GM06990 (cell line): ENCODE measurements around the gene TECPR2.
"Not testable (repeated sequence)": the region's sequence is repeated elsewhere in the genome, so short reads cannot be mapped to it uniquely, and the experiment has no call there.

Experiments
- DNase-seq: peaks from one replicate; pipeline ENCODE4 v3.0.0-alpha.2; 2011; ENCODE audit not compliant: insufficient read length; ENCODE audit errors: extremely low read depth
- H3K27me3 ChIP-seq: replicated peaks from 2 replicates; pipeline ENCODE4 v1.6.0; 2011; ENCODE audit warnings: low read length; ENCODE audit not compliant: control insufficient read depth, insufficient read depth
- H3K36me3 ChIP-seq: 2 replicates; pipeline ENCODE4 v1.5.1; 2011; ENCODE audit warnings: low read length; ENCODE audit not compliant: control insufficient read depth, insufficient read depth
- H3K4me3 ChIP-seq: replicated peaks from 2 replicates; pipeline ENCODE4 v1.5.1; 2011; ENCODE audit warnings: low read depth, mild to moderate bottlenecking, control low read depth, low read length
- TF ChIP-seq, protein P1 (sequence below): IDR thresholded peaks from 2 replicates; pipeline ENCODE4 v1.5.1; 2011; ENCODE audit warnings: low read length, control low read depth, mild to moderate bottlenecking, inconsistent platforms; ENCODE audit not compliant: insufficient read depth, poor library complexity, severe bottlenecking

TECPR2 gene

DNA sequence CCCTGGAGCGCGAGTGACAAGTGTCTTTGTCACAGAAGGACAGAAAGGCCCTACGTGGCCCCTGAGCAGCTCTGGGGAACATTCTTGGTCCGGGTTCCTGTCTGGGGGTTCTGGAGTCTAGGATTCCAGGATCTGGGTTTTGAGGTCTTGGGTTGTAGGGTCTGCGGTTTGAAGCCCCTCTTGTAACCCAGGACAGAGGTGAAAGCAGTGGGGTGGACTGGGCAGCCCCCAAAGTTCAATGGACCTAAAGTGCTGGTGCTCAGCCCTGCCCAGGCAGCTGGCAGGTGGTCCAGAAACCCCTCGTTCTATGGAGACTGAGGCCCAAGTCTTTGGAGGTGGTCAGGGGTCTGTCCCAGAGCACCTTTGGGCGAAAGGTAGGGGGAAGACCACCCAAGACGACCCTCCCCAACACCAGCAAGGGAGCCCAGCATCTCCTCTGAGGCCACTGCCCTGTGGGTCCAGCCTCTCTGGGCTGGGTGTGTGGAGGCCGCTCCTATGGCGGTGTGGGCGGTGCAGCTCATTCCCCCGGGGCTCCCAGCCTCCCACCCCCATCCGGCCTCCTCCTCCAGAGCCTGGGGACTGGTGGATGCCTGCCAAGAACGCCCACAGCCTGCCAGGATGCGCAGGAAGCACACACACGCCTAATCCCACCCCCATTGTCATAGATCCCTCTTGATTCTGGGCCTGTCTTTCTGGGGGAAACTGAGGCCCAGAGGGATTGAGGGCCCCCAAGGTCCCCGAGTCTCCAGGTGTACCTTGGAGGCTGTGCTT is 177.0 kb downstream of the TECPR2 start:
- DNase-seq, result no peak
- Histone ChIP-seq H3K27me3 (peaks cover 1% of the 10 kb centered on the region; the same call in 1 of the 2 replicates), H3K36me3 (no peaks in the 10 kb centered on the region), H3K4me3 (no peak overlapping the region)
- TF ChIP-seq, protein P1, sequence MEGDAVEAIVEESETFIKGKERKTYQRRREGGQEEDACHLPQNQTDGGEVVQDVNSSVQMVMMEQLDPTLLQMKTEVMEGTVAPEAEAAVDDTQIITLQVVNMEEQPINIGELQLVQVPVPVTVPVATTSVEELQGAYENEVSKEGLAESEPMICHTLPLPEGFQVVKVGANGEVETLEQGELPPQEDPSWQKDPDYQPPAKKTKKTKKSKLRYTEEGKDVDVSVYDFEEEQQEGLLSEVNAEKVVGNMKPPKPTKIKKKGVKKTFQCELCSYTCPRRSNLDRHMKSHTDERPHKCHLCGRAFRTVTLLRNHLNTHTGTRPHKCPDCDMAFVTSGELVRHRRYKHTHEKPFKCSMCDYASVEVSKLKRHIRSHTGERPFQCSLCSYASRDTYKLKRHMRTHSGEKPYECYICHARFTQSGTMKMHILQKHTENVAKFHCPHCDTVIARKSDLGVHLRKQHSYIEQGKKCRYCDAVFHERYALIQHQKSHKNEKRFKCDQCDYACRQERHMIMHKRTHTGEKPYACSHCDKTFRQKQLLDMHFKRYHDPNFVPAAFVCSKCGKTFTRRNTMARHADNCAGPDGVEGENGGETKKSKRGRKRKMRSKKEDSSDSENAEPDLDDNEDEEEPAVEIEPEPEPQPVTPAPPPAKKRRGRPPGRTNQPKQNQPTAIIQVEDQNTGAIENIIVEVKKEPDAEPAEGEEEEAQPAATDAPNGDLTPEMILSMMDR, result no peak

GRCh38 chr14:102540315-102541028 is 177.7 kb downstream of the TECPR2 start:
- no peak for DNase-seq
- H3K36me3 ChIP-seq, result no peaks in the 10 kb centered on the region
- H3K4me3 ChIP-seq, result no peak overlapping the region
- H3K27me3 ChIP-seq, result peaks cover 1% of the 10 kb centered on the region; the same call in 1 of the 2 replicates
- TF ChIP-seq, protein P1, result no peak

DNA sequence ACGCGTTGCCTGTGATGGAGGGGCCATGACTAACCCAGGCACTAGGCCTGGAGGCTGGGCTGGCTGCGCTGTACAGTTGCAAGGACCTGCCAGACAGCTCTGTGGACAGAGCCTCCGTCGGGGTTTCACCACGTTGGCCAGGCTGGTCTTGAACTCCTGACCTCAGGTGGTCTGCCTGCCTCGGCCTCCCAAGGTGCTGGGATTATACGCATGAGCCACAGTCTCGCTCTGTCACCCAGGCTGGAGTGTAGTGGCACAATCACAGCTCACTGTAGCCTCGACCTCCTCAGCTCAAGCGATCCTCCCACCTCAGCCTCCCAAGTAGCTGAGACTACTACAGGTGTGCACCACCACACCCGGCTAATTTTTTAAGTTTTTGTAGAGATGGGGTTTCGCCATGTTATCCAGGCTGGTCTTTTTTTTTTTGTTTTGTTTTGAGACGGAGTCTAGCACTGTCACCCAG is 178.3 kb downstream of the TECPR2 start:
- not testable (repeated sequence) for H3K4me3 ChIP-seq, H3K36me3 ChIP-seq, H3K27me3 ChIP-seq, DNase-seq

- Histone ChIP-seq H3K4me3 (no peak overlapping the region), H3K36me3 (no peaks in the 10 kb centered on the region), H3K27me3 (peaks cover 1% of the 10 kb centered on the region; the same call in 1 of the 2 replicates)
- TF ChIP-seq, protein P1, result no peak
- DNase-seq, result no peak
Observed at GRCh38 chr14:102541771-102542170, 179.0 kb downstream of the TECPR2 start.

DNA sequence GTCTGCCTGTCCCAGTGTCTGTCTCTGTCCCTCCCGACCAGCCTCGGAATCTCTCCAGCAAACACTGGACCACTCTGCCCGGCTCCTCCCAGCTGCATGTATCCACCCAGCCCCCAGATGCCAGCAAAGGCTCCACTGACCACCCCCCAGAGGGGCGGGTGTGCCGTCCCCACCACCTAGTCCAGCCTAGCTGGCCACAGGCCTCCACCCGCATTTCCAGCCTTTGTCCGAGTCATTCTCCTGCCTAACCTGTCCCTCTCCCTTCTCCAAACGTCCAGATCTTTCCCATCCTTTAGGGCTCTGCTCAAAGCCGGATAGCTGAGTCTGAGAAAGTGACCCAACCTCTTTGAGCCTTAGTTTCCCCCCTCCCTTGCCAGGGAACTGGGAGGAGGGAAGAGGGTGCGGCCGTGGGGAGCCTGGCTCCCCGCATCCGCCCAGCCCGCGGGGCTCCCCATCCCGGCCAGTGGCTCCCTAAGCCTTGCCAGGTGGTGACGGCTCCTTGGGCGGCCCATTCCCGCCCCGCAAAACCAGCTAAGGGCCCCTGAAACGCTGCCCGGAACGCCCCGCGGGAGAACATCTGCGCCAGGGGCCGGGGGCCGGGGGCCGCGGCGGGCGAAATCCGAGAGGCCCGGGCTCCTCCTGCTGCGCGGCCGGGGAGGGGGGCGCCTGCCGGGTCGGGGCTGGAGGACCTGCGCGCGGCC is 181.5 kb downstream of the TECPR2 start:
- Histone ChIP-seq H3K36me3 (no peaks in the 10 kb centered on the region), H3K4me3 (no peak overlapping the region), H3K27me3 (peaks cover 1% of the 10 kb centered on the region; the same call in 1 of the 2 replicates)
- DNase-seq, result no peak
- TF ChIP-seq, protein P1, result no peak
